Stimulated activated CD4-positive, alpha-beta T cell treated with anti-CD3 and anti-CD28 coated beads, Interleukin-1b, Interleukin-23, amount 100 ng/mL, for 48 hours (primary cell): ENCODE data around the gene CENPL.

ENCODE experiments used
- DNase-seq: peaks from one replicate; pipeline ENCODE4 v3.0.0-alpha.2; 2020

Gene CENPL

DNA sequence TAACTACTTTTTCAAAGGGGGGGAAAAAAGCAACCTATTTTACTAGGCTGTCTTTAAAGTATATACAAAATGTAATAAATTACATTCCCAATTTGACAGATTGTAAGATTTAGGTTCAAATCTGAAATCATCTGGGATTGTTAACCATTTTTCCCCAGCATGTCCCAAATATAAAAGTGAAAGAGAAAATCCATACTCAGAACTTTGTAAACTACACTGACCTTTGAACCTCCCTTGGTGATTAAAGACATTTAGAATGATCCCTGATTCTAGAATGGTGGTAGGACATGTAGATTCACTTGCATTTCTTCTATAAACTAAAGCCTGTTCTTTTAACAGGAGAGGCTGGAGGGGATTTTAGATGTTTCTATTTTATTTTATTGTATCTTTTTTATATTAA is 70.9 kb downstream of the CENPL start:
- DNase-seq, result no peak
